GM11168 (cell line): ENCODE data around the gene YPEL5.
"Not testable (repeated sequence)": the region's sequence is repeated elsewhere in the genome, so short reads cannot be mapped to it uniquely, and the experiment has no call there.

ENCODE experiments used
- in situ Hi-C: fragments of 300-500 bp; cut with MboI; formaldehyde crosslinking; loops from one replicate; pipeline ENCODE4 v1.12.0; 2022; ENCODE audit warnings: low sequenced_read_pairs; ENCODE audit not compliant: unreplicated experiment

YPEL5 gene

GRCh38 chr2:30146337-30147195 is at the start of gene YPEL5:
Gene YPEL5, plus strand, starts transcription at chr2:30147007. Its CDS starts 9,645 bp downstream, at chr2:30156652.
- in situ Hi-C loops = no loop called here

- in situ Hi-C loops = no loop called here
Measured at GRCh38 chr2:30098266-30099005, 48.4 kb upstream of the YPEL5 start.

- in situ Hi-C loops = not testable (repeated sequence)
Measured at GRCh38 chr2:30099366-30099765, 47.4 kb upstream of the YPEL5 start.

- in situ Hi-C loops = not testable (repeated sequence)
Measured at GRCh38 chr2:30100691-30101090, 46.1 kb upstream of the YPEL5 start.

- in situ Hi-C loops = no loop called here
Measured at GRCh38 chr2:30104307-30104706, 42.5 kb upstream of the YPEL5 start.

GRCh38 chr2:30105556-30105955 is 41.3 kb upstream of the YPEL5 start:
- in situ Hi-C loops = no loop called here

DNA sequence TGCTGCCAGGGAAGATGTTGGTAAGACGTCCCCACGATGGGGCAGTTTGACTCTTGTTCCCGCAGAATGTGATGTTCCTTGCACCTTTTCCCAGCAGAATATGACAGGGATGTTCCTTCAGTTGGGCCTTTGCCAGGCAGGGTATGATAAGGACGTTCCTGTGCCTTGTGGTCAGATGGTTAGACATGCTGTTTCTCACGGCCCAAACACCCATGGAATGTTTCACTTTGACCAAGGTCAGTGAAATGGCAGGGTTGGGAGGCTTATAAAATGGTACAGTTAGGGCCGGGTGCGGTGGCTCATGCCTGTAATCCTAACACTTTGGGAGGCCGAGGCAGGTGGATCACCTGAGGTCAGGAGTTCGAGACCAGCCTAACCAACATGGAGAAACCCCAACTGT is 40.3 kb upstream of the YPEL5 start:
- in situ Hi-C loops = no loop called here

DNA sequence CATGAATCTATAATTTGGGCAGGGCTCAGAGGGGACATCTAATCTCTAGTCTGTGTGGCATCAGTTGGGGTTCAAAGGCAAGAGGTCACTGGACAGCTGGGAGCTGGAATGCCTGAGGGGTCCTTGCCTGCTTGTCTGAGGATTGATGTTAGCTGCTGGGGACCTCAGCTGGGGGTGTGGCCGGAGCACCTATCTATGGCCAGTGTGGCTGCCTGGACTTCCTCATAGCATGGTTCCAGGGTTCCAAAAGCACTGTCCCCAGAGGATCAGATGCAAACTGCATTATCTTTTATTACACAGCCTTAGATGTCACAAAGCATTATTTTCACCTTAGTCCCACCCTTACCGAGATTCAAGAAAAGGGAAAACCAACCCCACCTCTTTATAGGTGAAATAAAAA is 38.6 kb upstream of the YPEL5 start:
- in situ Hi-C loops = no loop called here

- in situ Hi-C loops = no loop called here
Measured at GRCh38 chr2:30108851-30109250, 38.0 kb upstream of the YPEL5 start.

DNA sequence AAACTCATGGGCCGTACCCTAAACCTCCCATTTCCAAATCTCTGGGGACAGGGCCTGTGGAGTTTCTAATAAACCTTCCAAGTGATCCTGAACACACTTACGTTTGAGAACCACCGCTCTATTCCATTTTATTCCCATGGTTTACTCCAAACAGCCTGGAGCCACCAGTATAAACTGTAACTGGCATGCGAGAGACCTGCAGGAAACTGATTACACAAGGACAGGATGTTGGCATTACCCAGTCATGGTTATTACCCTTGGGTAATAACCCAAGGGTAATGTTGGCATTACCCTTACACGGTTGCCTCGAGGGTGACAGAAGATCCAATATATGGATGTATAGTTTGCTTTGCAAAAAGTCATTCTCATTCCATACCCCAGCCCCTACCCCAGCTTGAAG is 37.0 kb upstream of the YPEL5 start:
- in situ Hi-C loops = no loop called here

DNA sequence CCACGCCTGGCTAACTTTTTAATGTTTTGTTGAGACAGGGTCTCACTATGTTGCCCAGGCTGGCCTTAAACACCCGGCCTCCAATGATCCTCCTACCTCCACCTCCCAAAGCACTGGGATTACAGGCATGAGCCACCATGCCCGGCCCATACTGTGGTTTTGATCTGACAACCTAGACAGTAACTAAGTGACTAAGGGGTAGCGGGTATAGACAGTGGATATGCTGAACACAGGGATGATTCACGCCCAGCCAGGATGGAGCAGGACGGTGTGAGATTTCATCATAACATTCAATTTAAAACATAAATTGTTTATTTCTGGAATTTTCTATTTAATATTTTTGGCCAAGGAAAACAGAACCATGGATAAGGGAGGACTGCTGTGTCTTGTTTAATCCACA is 36.0 kb upstream of the YPEL5 start:
- in situ Hi-C loops = no loop called here

DNA sequence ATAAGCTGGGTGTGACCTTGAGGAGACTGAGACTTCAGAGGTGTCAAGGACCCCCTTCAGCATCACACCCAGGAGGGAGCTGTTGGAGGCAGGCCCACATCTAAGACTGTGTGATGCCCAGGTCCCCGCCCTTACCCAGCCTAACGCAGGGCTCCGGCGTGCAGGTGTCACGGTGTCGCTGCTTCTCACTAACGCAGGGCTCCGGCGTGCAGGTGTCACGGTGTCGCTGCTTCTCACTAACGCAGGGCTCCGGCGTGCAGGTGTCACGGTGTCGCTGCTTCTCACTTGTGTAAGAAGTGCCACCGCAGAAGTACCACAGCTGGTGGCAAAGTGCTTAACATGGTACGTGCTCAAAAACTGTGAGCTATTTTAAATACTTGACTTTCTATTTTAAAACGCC is 35.6 kb upstream of the YPEL5 start:
- in situ Hi-C loops = not testable (repeated sequence)

GRCh38 chr2:30112561-30112960 is 34.2 kb upstream of the YPEL5 start:
- in situ Hi-C loops = no loop called here

- in situ Hi-C loops = no loop called here
Measured at GRCh38 chr2:30113617-30114293, 33.1 kb upstream of the YPEL5 start.

DNA sequence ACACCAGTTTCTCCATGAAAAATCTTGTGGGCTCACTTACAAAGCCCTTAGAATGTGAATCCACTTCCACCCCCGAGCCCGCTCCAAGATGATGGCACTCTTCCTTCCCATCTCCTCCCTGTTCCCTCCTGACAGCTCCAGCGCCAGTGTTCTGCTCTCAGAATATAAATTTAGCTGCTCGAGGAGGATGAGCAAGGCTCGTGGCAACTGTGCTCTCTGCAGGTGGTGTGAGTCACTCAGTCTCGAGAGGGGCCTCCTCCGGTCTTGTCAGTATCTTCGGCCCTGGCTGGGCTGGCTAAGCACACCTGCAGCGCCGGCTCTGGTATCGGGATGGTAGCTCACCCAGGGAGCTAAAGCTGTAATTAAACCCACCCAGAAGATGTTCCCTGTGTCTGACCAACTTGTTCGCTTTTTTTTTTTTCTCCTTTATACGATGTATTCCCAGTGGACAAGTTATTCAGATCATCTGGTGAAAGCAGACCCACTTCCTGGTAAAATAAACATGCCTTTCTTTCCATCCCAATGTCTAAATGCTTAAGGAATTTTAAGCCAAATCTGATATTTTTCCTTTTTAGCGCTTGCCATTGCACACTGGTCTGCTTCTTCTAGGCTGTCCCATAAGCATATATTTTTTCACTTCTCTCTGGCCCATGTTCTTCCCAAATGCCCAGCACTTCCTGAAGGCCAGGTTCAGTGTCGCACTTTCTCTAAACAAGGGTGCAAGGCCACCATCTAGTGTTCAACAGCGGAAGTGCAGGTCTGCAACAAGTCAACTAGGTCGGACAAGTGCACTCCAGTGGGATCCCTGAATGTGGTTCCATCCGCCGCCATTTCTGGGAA is 31.4 kb upstream of the YPEL5 start:
- in situ Hi-C loops = no loop called here

DNA sequence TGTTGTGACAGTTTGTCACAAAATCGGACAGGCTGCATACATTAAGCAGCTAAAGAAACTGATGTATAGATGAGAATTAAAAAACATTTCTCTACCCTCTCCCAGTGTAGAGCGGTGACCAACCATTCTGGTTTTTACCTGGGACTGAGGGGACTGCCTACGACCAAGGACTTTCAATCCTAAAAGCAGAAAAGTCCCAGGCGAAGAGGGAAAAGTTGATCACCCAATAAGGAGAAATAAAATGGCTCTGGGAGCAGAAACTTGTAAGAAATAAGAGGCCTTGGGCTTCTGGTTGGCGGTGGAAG is 30.9 kb upstream of the YPEL5 start:
- in situ Hi-C loops = no loop called here

DNA sequence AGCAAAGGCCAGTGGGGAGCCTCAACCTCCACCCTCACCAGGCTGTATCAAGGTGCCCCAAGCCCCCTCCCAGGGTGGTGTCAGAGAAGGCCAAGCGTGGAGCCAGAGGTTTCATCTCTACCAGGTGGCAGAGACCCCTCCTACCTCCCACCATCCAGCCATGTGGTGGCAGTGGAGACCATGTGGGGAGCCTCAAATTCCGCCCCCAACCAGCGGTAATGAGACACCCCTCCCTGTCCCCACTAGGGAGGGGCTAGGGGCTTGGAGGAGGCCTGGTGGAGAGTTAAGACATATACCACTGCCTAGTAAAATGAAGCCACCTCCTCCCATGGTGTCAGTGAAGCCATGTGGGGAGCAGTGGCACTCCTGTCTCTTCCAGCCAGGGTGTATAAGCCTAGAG is 24.4 kb upstream of the YPEL5 start:
- in situ Hi-C loops = no loop called here

DNA sequence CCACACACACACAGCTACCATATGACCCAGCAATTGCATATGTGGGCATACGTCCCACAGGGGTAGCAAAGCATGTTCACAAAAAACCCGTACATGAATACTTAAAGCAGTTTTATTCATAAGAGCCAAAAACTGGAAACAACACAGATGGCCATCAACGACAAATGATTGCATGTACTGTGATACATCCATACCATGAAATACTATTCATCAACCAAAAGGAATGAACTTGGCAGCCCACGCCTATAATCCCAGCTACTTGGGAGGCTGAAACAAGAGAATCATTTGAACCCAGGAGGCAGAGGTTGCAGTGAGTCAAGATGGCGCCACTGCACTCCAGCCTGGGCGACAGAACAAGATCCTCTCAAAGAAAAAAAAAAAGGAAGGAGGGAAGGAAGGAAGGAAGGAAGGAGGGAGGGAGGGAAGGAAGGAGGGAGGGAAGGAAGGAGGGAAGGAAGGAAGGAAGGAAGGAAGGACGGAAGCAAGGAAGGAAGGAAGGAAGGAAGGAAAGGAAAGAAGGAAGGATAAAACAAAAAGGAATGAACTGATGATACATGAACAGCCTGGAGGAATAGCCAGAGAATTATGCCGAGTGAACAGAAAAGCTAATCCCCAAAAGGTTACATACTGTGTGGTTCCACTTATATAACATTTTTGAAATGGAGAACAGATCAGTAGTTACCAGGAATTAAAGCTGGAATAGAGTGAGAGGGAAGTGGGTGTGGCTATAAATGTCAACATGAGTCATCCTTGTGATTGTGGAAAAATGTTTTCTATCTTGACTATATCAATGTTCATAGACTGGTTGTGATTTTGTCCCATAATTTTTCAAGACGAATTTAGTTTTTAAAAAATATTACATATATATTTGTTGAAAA is 19.6 kb upstream of the YPEL5 start:
- in situ Hi-C loops = no loop called here

DNA sequence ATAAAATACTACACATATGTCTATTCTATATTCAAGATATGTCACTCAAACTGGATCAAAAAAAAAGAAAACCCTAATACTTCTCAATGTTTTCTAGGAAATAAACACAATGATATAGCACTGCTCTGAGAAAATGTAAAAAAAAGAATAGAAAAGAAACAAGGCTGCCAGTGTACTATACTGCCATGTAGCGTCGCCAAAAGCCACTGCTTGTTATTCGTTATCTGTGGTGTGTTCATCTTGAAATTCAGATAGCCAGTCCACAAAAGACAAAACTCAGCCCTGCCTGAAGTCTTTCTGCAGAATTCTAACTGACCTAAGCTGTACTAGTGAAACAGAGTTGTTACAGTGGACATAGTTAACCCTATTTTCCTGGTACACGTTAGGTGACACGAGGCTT is 12.2 kb upstream of the YPEL5 start:
- in situ Hi-C loops = no loop called here
